GM23338 (cell line): ENCODE measurements around the gene SLC52A1. TPM values are rescaled to one million over a fixed set of nuclear protein-coding genes. Genes with fewer than 3 reads are reported as not detected.
A peak's percentile ranks its signal among the peaks of the same experiment; 100 is the strongest.
"Not testable (repeated sequence)": the region's sequence is repeated elsewhere in the genome, so short reads cannot be mapped to it uniquely, and the experiment has no call there.

ENCODE experiments used
- ATAC-seq: fragments of 200-7000 bp; cut with Tn5 transposase; 3 replicates; pipeline ENCODE4 v1.9.1; 2020
- DNase-seq: peaks from one replicate; pipeline ENCODE4 v3.0.0-alpha.2; 2015; ENCODE audit warnings: low spot score
- H2AFZ ChIP-seq: fragments of 200-600 bp; sonication (generic); 2 replicates; pipeline ENCODE4 v1.8.0; 2016; ENCODE audit warnings: antibody characterized with exemption, mild to moderate bottlenecking, moderate library complexity
- H3F3A ChIP-seq: fragments of 200-600 bp; sonication (generic); replicated peaks from 2 replicates; pipeline ENCODE4 v1.8.0; 2017; ENCODE audit warnings: antibody characterized with exemption, mixed run types, low read depth
- H3K27ac ChIP-seq: fragments of 200-600 bp; sonication (generic); 2 replicates; pipeline ENCODE4 v1.6.1; 2016; ENCODE audit warnings: low read depth
- H3K27me3 ChIP-seq: fragments of 200-600 bp; sonication (generic); 2 replicates; pipeline ENCODE4 v1.8.0; 2016; ENCODE audit warnings: mild to moderate bottlenecking, mixed run types, moderate library complexity; ENCODE audit not compliant: insufficient read depth
- H3K36me3 ChIP-seq: fragments of 200-600 bp; sonication (generic); 2 replicates; pipeline ENCODE4 v1.8.0; 2016; ENCODE audit warnings: mild to moderate bottlenecking; ENCODE audit not compliant: insufficient read depth
- H3K4me1 ChIP-seq: fragments of 200-600 bp; sonication (generic); 2 replicates; pipeline ENCODE4 v1.8.0; 2016; ENCODE audit warnings: mild to moderate bottlenecking, moderate library complexity; ENCODE audit not compliant: insufficient read depth
- H3K4me2 ChIP-seq: fragments of 200-600 bp; sonication (generic); 2 replicates; pipeline ENCODE4 v1.7.1; 2017; ENCODE audit warnings: mixed run types
- H3K4me3 ChIP-seq: fragments of 200-600 bp; sonication (generic); 2 replicates; pipeline ENCODE4 v1.6.1; 2016; ENCODE audit warnings: mixed run types
- H3K79me2 ChIP-seq: fragments of 200-600 bp; sonication (generic); replicated peaks from 2 replicates; pipeline ENCODE4 v1.8.0; 2017; ENCODE audit warnings: mild to moderate bottlenecking; ENCODE audit not compliant: insufficient read depth
- H3K9me2 ChIP-seq: fragments of 200-600 bp; sonication (generic); 2 replicates; pipeline ENCODE4 v1.8.0; 2017; ENCODE audit not compliant: insufficient read depth
- H4K20me1 ChIP-seq: fragments of 200-600 bp; sonication (generic); replicated peaks from 2 replicates; pipeline ENCODE4 v1.8.0; 2017; ENCODE audit warnings: mild to moderate bottlenecking; ENCODE audit not compliant: insufficient read depth
- H3K27ac Mint-ChIP-seq: 2 replicates; pipeline ENCODE4 v1.8.0; 2020; ENCODE audit warnings: inconsistent platforms, mild to moderate bottlenecking, moderate library complexity, mixed read lengths
- H3K27me3 Mint-ChIP-seq: 3 replicates; pipeline ENCODE4 v1.8.0; 2022; ENCODE audit warnings: low read depth, mild to moderate bottlenecking, moderate library complexity, mixed read lengths, inconsistent platforms; ENCODE audit not compliant: insufficient read depth, poor library complexity
- H3K36me3 Mint-ChIP-seq: 3 replicates; pipeline ENCODE4 v1.8.0; 2021; ENCODE audit warnings: low read depth, mild to moderate bottlenecking, inconsistent platforms, moderate library complexity, mixed read lengths
- H3K4me1 Mint-ChIP-seq: 3 replicates; pipeline ENCODE4 v1.8.0; 2020; ENCODE audit warnings: mild to moderate bottlenecking, inconsistent platforms, mixed read lengths
- H3K4me3 Mint-ChIP-seq: 3 replicates; pipeline ENCODE4 v1.8.0; 2021; ENCODE audit warnings: moderate library complexity, mild to moderate bottlenecking, inconsistent platforms, mixed read lengths
- H3K9me3 Mint-ChIP-seq: 3 replicates; pipeline ENCODE4 v1.8.0; 2020; ENCODE audit warnings: moderate library complexity, mild to moderate bottlenecking, inconsistent platforms, mixed read lengths
- CREB1 ChIP-seq: fragments of 250-450 bp; sonication (Bioruptor Pico); IDR thresholded peaks from 2 replicates; pipeline ENCODE4 v1.5.0; 2020; ENCODE audit warnings: low read depth, mild to moderate bottlenecking, moderate library complexity
- CTCF ChIP-seq, 2 experiments: fragments of 200-600 bp in 1 of 2; sonication (generic) in 1 of 2; conservative IDR thresholded peaks; 2 replicates each; pipeline versions ENCODE4 v1.5.1 to v1.6.1; 2016 to 2017; ENCODE audit warnings: antibody characterized with exemption in 2 of 2, low read depth in 2 of 2, mild to moderate bottlenecking in 2 of 2, moderate library complexity in 1 of 2
- NANOG ChIP-seq: IDR thresholded peaks from 2 replicates; pipeline ENCODE4 v1.6.1; 2016; ENCODE audit warnings: antibody characterized with exemption, borderline replicate concordance
- REST ChIP-seq: IDR thresholded peaks from one replicate; pipeline ENCODE4 v1.6.1; 2018; ENCODE audit warnings: antibody characterized with exemption; ENCODE audit not compliant: unreplicated experiment
- STAT1 ChIP-seq: IDR thresholded peaks from one replicate; pipeline ENCODE4 v1.6.1; 2016; ENCODE audit warnings: antibody characterized with exemption; ENCODE audit not compliant: unreplicated experiment
- ZNF331 ChIP-seq: fragments of 250-450 bp; sonication (Bioruptor Pico); IDR thresholded peaks from 2 replicates; pipeline ENCODE4 v1.5.0; 2020; ENCODE audit warnings: low read depth, mild to moderate bottlenecking, moderate library complexity
- polyA plus RNA-seq: library from polyadenylated mRNA; unstranded; fragments of >200 nt; fragmentation: Nextera tagmentation; extraction: Ambion mirVana; gene quantifications from 2 replicates; pipeline ENCODE4 v1.2.1, GENCODE V29; 2016
- total RNA-seq: library from RNA; depleted of rRNA; stranded (reverse); fragments of >200 nt; shearing (Covaris generic); gene quantifications from 2 replicates; pipeline ENCODE4 v1.2.3, GENCODE V29; 2014

SLC52A1 gene
- total and polyA plus RNA-seq, 2 experiments from 2014 or later, result 0.21 to 0.63 TPM

GRCh38 chr17:5031365-5032082 lies 3.7 kb downstream of the SLC52A1 start:
- no peaks in the 10 kb centered on the region; the same call in 2 of the 3 replicates for H3K9me3 Mint-ChIP-seq
- peak overlapping the region; percentile 79 for H3K4me2 ChIP-seq
- peaks cover 3% of the 10 kb centered on the region for H3K4me1 Mint-ChIP-seq
- H3K27ac ChIP-seq, result no peak overlapping the region
- H3K9me2 ChIP-seq, result no peaks in the 10 kb centered on the region
- H4K20me1 ChIP-seq, result no peaks in the 10 kb centered on the region
- peak overlapping the region; percentile 95; the same call in 1 of the 2 replicates for H2AFZ ChIP-seq
- no peak overlapping the region for H3K27ac Mint-ChIP-seq
- no peaks in the 10 kb centered on the region; the same call in 1 of the 2 replicates for H3K4me1 ChIP-seq
- ATAC-seq (peak; percentile 57), DNase-seq (peak; percentile 93)
- 0 out of 2 replicates have a peak, but pooled peaks cover 5% of the 10 kb centered on the region for H3F3A ChIP-seq
- H3K36me3 ChIP-seq, result no peaks in the 10 kb centered on the region
- H3K4me3 ChIP-seq, result peak overlapping the region; percentile 52
- H3K27me3 ChIP-seq, result peaks cover 6% of the 10 kb centered on the region; the same call in 1 of the 2 replicates
- no peaks in the 10 kb centered on the region for H3K79me2 ChIP-seq
- TF ChIP-seq STAT1, result no peak
- TF ChIP-seq CTCF (conservative IDR thresholded peaks at IDR 0.05; ENCODE audit: low read depth in 2 of 2), result peak; percentile 59 to 74
- no peaks in the 10 kb centered on the region for H3K36me3 Mint-ChIP-seq
- H3K27me3 Mint-ChIP-seq, result peaks cover 19% of the 10 kb centered on the region
- H3K4me3 Mint-ChIP-seq, result peak overlapping the region; percentile 71

GRCh38 chr17:5030168-5030567 lies 5.1 kb downstream of the SLC52A1 start:
- not testable (repeated sequence) for DNase-seq, H3K4me3 ChIP-seq, H3K27ac ChIP-seq, H3K4me3 Mint-ChIP-seq, H3K4me1 ChIP-seq, H4K20me1 ChIP-seq, ATAC-seq, H3K36me3 Mint-ChIP-seq, H3K9me2 ChIP-seq, H2AFZ ChIP-seq, H3K4me2 ChIP-seq, H3K27ac Mint-ChIP-seq, H3F3A ChIP-seq, H3K9me3 Mint-ChIP-seq, H3K4me1 Mint-ChIP-seq, H3K79me2 ChIP-seq, H3K27me3 ChIP-seq, H3K36me3 ChIP-seq
- H3K27me3 Mint-ChIP-seq, result peaks cover 18% of the 10 kb centered on the region

GRCh38 chr17:5027916-5028315 lies 7.3 kb downstream of the SLC52A1 start:
- H3K36me3 ChIP-seq, result 0 out of 2 replicates have a peak, but pooled peaks cover under 1% of the 10 kb centered on the region
- H3K79me2 ChIP-seq, result no peaks in the 10 kb centered on the region
- no peak for ATAC-seq
- no peaks in the 10 kb centered on the region; the same call in 1 of the 2 replicates for H3K27me3 ChIP-seq
- Mint-ChIP-seq H3K4me3 (no peak overlapping the region), H3K27ac (no peak overlapping the region), H3K9me3 (no peaks in the 10 kb centered on the region; the same call in 2 of the 3 replicates), H3K27me3 (peaks cover 8% of the 10 kb centered on the region), H3K36me3 (peaks cover 11% of the 10 kb centered on the region), H3K4me1 (peaks cover 3% of the 10 kb centered on the region)
- H3K4me1 ChIP-seq, result no peaks in the 10 kb centered on the region
- no peaks in the 10 kb centered on the region for H4K20me1 ChIP-seq
- 0 out of 2 replicates have a peak, but pooled peaks cover 5% of the 10 kb centered on the region for H3F3A ChIP-seq
- H3K4me2 ChIP-seq, result no peak overlapping the region
- no peak overlapping the region for H3K27ac ChIP-seq
- no peak overlapping the region for H2AFZ ChIP-seq
- DNase-seq, result no peak
- H3K9me2 ChIP-seq, result no peaks in the 10 kb centered on the region
- no peak overlapping the region for H3K4me3 ChIP-seq
- TF ChIP-seq CREB1 (CRISPR knock-in tag) (no peak), ZNF331 (CRISPR knock-in tag) (no peak), NANOG (no peak), CTCF (conservative IDR thresholded peaks at IDR 0.05; ENCODE audit: low read depth in 2 of 2) (no peak), REST (no peak), STAT1 (no peak)
